Fibroblast of villous mesenchyme (primary cell): ENCODE data around the gene EXOC6. TPM values are rescaled to one million over a fixed set of nuclear protein-coding genes. Genes with fewer than 3 reads are reported as not detected.
A peak's percentile ranks its signal among the peaks of the same experiment; 100 is the strongest.

Source experiments
- DNase-seq: peaks from one replicate; pipeline ENCODE4 v3.0.0-alpha.2; 2010; ENCODE audit warnings: low read depth
- H3K4me3 ChIP-seq: 2 replicates; pipeline ENCODE4 v1.5.1; 2011; ENCODE audit warnings: low read depth, mild to moderate bottlenecking, low read length
- total RNA-seq: library from RNA; depleted of rRNA; stranded (reverse); fragments of >200 nt; gene quantifications from 2 replicates; pipeline ENCODE4 v1.2.3, GENCODE V29; 2012
- TF ChIP-seq, protein P1 (sequence below): IDR thresholded peaks from 2 replicates; pipeline ENCODE4 v1.5.1; 2012; ENCODE audit warnings: low read depth, mild to moderate bottlenecking, low read length; ENCODE audit not compliant: insufficient read depth

Gene EXOC6
- total RNA-seq, 1 donor = 7.8 TPM

DNA sequence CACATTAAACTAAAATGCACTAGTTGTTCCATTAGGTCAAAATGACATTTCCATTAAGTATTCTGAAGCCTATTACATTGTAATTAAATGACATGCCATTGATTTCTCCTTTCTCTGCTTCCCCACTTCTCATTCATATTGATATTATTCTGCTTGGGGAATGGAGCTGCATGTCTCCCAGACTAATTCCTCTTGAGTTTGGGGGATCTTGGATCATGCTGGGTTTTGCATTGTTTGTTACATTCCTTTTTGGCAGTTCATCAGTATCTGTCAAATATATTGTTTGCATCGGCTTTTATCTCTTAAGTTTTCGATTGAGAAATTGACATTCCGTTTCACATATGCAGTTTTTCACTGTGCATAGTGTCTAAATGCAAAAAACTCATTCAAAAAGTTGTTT, 147.2 kb downstream of the EXOC6 start:
- no peak for DNase-seq
- TF ChIP-seq, protein P1, sequence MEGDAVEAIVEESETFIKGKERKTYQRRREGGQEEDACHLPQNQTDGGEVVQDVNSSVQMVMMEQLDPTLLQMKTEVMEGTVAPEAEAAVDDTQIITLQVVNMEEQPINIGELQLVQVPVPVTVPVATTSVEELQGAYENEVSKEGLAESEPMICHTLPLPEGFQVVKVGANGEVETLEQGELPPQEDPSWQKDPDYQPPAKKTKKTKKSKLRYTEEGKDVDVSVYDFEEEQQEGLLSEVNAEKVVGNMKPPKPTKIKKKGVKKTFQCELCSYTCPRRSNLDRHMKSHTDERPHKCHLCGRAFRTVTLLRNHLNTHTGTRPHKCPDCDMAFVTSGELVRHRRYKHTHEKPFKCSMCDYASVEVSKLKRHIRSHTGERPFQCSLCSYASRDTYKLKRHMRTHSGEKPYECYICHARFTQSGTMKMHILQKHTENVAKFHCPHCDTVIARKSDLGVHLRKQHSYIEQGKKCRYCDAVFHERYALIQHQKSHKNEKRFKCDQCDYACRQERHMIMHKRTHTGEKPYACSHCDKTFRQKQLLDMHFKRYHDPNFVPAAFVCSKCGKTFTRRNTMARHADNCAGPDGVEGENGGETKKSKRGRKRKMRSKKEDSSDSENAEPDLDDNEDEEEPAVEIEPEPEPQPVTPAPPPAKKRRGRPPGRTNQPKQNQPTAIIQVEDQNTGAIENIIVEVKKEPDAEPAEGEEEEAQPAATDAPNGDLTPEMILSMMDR = no peak
- H3K4me3 ChIP-seq = no peak overlapping the region

DNA sequence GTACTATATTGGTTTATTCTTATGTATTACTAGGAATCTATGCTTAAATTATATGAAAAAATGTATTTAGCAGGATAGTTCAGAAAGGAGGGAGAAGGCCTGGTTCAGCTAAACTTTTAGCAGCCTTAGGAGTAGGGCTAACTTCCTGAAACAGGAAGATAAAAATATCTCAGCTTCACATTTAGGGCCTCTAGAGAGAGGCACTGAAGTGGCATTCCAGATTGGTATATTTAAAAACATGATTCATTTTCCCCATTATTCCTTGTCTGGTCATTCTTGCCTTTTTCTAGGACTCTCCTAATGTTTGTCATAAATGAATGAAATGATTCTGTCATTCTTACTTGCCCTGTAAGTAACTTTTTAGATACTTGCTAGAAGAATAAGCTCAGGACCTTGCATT, 149.3 kb downstream of the EXOC6 start:
- TF ChIP-seq, protein P1 = no peak
- no peak overlapping the region for H3K4me3 ChIP-seq
- DNase-seq = no peak

DNA sequence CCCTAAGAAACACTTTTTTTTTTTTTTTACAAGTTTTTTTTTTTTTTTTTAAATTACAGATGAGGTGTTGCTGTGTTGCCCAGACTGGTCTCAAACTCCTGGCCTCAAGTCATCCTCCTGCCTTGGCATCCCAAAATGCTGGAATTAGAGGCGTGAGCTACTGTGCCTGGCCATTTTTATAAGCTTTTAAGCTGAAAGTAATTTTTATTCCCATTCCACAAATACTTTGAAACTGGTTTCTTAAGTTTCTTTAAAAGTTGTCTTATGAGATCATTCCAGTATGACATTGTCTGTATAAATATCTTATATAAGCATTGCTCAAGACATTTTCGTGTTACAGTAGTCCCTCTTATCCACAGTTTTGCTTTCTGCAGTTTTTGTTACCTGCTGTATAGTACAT, 150.9 kb downstream of the EXOC6 start:
- no peak for DNase-seq
- H3K4me3 ChIP-seq = no peak overlapping the region
- TF ChIP-seq, protein P1 = no peak

DNA sequence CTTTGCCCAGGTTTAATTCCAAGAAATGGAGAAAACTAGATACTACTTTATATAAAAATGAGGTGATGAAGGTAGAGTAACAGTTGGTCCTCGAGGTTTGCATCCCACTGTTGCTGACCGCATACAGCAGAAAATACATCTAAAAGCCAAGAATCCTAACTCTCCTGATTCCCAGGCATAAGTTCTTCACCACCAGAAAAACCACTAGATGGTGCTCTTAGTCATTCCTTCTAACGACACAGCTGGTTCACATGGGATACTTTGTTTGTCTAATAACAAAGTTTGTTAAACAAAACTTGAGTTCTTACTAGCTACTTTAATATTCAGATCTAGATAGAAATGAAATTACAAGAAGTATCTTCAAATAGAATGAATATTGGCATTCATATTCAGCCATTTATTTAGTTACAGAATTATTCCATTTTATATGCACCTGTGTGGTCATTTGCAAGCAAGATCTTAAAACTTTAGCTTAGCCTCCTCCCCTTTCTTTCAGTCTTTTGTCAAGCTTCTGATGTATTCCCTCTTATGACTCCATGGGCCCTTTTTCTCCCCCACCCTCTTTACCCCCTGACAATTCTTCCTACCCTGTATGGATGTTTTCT, 158.2 kb downstream of the EXOC6 start:
- no peak overlapping the region for H3K4me3 ChIP-seq
- peak; percentile 63 for DNase-seq
- TF ChIP-seq, protein P1 = peak; percentile 68

DNA sequence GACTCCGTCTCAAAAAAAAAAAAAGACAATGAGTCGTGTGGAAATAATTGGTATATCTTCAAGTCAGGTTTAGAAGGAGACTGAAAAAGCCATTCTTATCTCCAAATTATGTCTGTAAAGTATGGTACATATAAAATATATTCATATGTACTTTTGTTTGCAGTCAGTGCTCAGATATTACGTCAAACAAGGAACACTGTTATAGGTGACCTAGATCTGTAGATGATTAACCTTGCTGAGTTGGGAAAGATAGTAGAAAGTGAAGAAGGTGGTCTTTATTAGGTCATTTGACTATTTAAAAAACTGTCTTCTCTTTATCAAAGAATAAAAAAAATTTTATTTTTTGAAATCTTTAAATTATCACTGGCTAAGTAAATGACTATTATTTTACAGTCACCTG, 167.4 kb downstream of the EXOC6 start:
- no peak for DNase-seq
- TF ChIP-seq, protein P1 = no peak
- no peak overlapping the region for H3K4me3 ChIP-seq

DNA sequence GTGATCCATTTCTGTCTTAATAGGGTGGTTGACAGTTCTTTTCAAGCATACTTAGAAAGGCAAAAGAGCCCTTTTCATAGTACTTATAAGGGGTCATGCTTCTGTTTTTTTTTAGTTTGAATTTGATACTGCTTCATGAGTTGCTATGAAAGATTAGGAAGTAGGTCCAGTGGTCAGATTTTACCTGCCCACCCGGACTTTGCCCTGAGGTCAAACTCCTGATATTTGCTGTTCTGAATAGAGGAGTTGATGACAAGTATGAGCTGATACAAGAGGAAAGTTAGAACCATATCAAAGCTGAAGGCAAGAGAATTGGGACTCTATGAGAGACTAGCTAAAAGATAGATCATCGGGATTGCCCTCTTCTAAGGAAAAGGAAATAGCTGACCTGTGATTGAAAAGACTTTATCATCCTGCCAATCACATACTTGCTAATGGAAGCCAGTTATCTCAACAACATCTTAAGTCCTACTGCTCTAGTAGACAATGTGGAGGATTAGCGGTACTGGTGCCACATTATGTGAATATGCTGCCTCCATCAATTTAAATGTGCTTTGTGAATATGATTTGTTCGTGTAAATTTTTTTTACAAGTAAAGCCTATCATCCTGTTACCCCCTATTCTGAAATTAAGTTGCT, 174.8 kb downstream of the EXOC6 start:
- TF ChIP-seq, protein P1 = no peak
- no peak for DNase-seq
- H3K4me3 ChIP-seq = no peak overlapping the region

DNA sequence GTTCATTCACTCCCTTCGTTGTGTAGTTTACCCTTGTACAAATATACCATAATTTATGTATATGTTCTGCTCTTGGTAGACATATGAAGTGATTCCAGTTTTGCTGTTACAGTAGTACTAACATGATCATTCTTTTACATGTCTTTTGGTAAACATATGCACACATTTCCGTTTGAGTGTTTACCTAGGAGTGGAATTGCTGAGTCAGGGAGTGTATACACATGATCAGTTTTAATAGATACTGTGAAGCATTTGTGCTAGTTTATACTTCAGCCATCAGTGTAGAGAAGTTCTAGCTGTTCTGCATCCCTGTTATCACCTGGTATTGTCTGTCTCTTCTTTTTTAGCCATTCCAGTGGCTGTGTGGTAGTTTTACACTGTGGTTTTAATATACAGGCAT, 177.8 kb downstream of the EXOC6 start:
- no peak overlapping the region for H3K4me3 ChIP-seq
- no peak for DNase-seq
- TF ChIP-seq, protein P1 = no peak
